NCI-H2081 treated with DMSO at 0.1 percent for 48 hours (cell line): ENCODE measurements around the gene SPATA24.
"Not testable (repeated sequence)": the region's sequence is repeated elsewhere in the genome, so short reads cannot be mapped to it uniquely, and the experiment has no call there.

Experiments used
- DNase-seq: peaks from one replicate; lab custom pipeline; 2025; lab: John Stamatoyannopoulos, UW

Gene SPATA24

DNA sequence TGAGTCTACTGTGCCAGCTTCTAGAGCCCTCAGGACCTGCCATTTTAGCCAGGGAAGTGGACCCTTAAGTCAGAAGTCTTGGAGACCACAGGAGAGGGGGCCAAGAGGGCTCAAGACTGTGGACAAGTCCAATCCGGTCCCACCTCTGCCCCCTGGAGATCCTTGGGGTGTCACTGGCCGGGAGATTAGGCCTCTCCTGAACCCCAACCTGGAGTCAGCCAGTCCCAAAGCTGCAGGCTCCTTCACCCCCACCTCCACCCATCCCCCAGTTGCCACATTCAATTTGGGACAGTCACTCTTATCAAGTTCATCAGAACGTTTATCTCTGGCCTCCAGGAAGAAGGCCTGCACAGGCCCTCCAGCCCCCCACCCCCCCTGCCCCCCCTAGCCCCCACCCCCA lies 21.1 kb downstream of the SPATA24 start:
- no peak for DNase-seq

DNA sequence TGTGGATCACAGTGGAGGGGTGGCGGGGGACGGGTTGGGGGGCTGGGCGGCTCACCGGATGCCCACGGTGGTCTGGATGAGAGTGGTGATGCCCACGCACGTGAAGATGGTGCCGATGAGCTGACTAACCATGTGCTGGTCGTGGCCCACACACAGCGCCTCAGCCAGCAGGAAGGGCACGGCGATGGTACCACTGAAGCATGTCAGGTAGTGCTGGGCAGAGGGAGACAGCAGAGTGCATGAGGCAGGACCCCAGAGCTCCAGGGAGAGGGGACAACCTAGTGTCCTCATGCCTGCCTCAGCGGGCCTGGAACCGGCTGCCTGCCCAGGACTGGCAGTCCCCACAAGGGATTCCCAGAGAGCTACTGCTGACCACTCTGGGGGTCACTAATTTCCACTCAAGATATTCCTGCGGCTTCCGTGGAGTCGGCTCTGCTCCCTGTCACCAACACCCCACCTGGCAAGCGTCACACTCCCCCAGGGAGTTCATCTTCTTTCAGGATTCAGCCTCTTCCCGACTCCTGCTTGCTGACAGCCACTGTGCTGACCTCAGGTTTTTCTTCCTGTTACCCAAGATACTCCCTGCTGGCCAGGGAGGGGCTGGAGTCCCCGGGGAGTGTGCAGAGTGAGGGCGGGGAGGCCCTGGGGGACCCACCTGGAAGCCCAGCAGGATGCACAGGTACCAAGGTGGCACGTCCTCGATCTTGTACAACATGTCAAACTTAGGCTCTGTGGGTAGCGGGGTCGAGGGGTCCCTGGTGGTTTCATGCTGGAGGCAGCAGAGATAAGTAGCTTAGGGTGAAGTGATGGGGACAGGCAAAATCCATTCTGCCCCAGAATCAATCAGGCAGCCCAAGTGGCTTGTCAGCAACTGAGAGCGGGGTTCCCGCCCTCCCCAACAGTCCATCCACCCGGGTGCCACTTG lies 21.8 kb downstream of the SPATA24 start:
- DNase-seq: no peak

DNA sequence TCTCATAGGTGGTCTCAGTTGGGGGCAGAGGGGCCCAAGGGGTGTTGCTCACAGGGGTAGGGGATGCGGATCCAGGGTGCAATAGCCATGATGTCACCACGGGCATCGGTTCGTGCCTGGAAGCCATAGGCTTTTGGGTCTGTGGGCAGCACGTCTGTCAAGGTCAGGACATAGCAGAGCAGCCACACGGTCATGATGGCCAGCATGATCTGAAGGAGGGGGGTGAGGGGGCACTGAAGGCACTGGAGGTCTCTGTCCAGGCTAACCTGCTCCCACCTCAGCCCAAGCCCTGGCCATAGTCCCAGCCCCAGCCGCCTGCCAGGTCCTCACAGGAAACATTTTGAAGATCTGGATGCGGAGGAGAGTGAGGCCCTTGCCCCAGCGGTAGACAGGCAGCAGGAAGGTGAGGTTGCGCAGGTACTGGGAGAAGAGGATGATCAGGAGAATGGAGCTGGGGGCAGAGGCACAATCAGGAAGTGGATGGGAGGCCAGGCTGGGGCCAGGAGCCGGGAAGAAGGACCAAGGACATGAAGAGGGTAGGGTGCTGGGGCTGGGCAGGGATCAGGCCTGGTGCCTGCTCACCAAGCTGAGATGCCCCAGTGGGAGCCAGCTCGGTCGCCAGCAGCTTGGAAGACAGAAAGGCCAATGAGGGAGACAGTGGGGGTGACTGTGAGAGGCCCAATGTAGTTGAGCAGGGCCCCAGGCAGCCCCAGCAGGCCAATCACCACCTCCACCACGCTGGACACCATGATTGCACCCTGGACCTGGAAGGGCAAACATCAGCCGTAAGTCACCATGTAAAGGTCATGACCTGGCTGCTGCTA lies 24.1 kb downstream of the SPATA24 start:
- DNase-seq: no peak

DNA sequence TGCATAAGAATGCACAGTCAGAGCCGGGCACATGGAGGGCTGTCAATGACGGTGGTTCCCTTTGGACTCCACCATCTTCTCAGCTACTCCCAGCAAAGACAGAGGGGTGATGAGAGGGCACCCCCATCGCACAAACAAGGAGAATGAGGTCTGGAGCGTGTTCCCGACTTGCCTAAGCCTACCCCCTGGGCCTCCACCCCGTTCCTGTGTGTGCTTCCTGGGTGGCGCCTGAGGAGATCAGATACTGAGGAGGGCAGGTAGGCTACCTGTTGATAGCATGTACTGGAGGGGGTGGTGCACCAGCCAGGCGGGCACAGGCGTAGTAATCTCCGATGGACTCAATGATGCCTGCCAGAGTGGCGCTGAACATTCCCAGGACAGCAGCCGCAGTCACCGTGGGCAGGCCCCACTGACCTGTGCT lies 24.9 kb downstream of the SPATA24 start:
- no peak for DNase-seq

DNA sequence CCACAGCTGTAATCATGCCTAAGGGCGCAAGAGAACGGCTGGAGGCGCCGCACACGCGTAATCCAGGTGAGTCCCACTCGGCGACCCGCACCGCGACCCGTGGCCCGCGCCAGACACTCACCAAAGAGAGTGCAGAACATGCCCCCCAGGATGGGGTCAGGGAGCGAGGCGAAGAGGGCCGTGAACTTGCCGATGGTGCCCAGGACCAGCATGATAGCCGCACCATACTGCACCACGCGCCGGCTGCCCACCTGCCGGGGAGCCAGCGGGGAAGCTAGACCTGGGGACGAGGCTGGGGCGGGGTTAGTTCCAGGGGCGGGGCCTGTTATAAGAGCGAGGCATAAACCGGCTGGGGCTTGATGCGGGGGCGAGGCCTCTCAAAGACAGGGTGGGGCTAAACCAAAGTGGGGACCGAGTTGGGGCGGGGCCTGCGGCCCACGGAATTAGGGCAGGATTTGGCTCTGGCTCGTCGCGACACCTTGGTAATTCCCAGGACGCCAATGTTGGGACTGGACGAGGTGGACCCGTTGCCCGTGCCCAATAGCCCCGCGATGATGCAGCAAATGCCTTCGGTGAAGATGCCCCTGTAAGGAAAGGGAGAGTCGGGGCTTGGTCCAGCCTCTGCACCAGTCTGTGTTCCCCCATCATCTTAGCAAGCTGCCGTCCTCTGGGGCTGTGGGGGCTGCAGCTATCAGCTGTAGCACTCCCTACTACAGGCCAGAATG lies 25.6 kb downstream of the SPATA24 start:
- no peak for DNase-seq

DNA sequence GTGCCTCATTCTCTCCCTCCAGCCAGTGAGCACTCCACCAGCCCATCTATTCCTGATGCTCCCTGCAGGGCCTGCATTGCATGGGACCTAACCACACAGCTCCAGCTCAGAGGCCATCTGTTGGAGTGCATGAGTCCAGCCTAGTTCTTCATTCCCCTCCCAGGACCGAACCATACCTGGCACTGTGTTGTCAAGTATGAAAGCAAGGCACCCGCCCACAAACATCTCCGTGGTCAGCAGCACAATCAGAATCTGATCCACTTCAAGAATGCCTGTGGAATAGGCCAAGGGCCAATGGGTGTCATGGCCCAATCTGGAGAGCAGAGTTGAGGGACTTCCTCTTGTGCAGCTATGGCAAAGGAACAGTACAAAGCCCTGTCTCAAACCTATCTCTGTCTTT lies 26.7 kb downstream of the SPATA24 start:
- DNase-seq: no peak

DNA sequence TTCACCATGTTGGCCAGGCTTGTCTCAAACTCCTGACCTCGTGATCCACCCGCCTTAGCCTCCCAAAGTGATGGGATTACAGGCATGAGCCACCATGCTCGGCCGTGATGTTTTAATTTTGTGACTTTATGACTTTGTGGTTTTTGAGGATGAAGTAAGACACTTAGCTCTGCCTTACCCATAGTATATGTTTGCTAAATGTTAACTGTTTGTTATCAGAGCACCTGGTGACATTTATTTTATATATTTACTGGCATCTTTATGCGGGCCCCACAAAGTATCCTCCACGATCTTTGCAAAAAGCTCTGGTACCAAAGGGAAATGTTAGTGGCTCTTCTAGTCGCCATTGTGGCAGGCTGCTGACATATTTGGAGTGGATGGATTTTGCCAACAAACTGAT lies 27.5 kb downstream of the SPATA24 start:
- no peak for DNase-seq

DNA sequence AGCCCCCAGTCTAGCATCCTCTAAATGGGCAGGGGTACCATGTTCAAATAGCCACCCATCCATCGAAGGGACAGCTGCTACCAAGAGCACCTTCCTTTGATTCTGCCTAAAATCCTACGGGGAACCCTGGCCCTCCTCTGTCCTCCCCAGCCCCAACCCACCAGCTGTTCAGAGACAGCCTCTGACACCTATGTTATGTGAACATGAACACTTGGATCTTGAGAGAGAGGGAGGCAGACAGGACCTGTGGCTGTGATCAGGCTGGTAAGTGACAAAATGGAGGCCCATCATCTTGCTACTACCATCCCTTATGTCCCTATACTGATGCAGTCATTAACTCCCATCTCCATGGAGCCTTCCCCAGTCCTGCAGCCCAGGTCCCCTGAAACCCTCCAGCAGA lies 29.0 kb downstream of the SPATA24 start:
- no peak for DNase-seq

DNA sequence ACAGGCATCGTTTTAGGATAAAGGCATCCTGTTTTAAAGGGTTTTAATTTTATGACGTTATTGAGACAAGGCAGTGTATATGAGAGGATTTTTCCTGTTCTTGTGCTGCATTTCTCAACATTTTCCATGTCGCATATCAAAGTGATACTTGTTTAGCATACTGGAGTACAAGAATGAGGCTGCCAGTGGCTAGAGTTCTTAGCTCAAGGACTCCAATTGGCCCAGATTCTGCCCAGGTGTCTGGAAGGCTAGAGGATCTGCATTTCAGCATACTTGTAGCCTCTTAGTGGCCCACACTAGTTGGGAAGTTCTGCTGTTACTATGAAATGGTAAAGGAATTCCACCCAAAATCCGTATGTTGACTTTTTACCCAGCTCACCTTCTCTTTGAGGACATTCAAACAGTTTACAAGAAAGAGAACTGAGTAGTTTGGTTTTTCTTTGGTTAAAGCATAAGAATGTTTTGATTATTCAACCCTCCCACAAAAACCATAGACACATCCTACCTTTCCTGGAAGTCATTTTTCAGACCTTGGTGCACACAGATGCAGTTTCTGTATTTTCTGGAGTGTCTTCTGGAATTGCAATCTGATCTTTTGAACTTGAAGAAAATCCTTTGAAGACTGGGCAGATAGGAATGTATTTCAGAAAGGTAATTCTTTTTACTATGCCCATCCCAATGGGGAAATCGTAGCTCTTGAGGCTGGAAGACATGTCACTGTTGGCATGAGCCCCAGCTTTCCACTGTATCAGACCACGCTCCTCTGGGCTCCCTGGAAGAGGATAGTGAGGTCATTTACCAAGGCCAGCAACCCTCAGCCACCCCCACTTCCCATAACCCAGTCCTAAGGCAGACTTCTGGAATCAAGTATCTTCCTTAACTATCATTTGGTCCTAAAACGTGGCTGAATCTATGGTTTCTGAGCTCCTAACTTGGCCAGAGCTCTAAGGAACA lies 32.1 kb downstream of the SPATA24 start:
- DNase-seq: no peak

DNA sequence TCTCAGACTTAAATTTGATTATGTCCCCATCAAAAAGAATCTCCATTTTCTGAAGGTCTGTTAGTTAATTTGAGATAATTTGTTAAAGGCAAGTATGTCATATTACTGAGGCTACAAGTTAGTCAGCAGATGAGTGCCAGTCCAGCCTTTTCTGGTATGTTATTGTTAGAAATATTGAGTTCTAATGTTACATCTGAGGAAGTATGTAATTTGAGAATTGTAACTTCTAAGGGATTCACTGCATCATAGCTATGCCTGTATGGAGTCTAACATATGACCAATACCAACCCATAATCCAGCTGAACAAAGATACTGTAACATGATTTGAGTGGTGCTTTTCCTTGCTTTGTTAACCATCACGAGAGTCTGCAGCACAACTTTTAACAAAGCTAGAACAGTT lies 34.7 kb downstream of the SPATA24 start:
- no peak for DNase-seq

DNA sequence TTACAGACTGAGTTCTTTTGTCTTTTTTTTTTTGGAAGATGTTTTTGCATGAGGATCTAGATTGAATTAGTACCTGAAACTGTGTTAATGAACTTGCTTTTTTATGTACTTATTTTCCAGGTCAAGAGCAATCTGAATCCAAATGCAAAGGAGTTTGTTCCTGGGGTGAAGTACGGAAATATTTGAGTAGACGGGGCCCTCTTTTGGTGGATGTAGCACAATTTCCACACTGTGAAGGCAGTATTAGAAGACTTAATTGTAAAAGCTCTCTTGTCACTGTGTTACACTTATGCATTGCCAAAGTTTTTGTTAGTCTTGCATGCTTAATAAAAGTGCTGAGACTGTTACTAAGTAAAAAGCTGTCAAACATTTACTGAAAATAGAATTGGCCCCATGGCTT lies 35.3 kb downstream of the SPATA24 start:
- no peak for DNase-seq

DNA sequence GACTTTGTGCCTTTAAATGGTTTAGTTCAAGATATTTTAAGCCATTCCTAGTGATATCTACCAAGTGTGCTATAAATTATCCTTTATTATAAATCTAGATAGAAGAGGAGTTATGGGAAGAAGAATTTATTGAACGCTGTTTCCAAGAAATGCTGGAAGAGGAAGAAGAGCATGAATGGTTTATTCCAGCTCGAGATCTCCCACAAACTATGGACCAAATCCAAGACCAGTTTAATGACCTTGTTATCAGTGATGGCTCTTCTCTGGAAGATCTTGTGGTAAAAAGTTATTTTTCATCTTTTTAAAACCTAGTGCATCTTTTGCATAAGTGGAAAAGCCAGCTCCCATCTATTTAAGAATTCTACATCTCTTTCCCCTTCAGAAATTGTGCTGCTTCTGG lies 39.4 kb downstream of the SPATA24 start:
- no peak for DNase-seq

DNA sequence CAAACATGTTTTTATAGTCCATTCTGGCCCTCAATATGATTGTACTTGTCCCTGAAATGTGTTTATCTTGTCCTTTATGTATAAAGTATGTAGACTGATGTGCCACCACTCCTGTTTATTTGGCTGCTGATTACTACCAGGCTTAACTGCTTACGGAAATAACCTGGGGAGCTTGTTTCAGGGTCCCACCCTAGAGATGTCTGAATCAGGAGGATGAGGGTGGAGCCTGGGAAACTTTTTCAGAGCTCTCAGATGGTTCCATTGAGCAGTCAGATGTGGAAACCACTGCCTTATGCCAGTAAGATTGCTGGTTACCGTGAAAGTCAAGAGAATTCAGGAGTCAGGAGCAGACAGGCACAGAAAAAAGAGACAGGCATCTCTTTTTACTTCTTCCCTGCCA lies 40.0 kb downstream of the SPATA24 start:
- no peak for DNase-seq

DNA sequence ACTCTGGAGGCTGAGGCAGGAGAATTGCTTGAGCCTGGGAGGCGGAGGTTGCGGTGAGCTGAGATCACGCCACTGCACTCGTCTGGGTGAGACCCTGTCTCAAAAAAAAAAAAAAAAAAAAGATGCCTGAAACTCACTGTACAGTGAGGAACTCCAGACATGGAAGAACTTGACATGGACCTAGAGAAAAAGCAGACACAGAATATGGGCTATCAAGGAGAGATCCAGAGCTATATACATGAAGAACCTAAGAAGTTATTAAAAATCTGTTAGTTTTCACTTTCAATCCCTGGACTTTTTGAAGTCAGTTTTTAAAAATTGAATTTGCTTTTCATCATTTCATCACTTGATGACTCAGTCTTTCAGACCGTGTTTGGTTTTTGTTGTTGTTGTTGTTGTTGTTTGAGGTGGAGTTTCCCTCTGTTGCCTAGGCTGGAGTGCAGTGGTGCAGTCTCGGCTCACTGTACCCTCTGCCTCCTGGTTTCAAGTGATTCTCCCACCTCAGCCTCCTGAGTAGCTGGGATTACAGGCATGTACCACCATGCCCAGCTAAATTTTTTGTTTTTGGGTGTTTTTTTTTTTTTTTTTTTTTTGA lies 42.0 kb downstream of the SPATA24 start:
- DNase-seq: no peak

DNA sequence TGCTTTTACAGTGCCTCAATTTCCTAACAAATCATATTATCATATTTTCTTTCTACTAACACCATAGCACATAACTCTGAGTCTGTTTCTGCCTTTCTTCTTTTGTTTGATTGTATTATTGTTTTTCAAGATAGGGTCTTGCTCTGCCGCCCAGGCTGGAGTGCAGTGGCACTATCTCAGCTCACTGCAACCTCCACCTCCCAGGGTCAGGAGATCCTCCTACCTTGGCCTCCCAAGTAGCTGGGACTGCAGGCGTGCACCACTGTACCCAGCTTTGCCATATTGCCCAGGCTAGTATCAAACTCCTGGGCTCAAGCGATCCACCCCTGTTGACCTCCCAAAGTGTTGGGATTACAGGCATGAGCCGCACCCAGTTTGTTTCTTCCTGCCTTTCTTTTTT lies 43.5 kb downstream of the SPATA24 start:
- no peak for DNase-seq

DNA sequence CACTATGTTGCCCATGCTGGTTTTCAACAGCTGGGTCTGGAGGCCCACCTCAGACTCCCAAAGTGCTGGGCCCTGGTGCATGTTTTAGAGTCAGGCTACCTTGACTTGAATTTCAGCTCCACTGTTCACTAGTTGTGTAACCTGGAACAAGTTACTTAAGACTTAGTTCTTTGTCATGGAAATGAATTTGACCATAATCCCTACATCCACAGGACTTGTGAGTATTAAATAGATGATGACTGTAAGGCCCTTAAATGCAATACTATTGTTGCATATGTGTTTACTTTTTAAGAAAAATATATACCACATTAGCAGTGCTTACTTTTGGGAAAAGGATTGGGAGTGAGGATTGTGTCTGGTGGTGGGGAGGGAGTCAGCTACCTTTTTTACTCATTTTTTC lies 45.8 kb downstream of the SPATA24 start:
- no peak for DNase-seq

DNA sequence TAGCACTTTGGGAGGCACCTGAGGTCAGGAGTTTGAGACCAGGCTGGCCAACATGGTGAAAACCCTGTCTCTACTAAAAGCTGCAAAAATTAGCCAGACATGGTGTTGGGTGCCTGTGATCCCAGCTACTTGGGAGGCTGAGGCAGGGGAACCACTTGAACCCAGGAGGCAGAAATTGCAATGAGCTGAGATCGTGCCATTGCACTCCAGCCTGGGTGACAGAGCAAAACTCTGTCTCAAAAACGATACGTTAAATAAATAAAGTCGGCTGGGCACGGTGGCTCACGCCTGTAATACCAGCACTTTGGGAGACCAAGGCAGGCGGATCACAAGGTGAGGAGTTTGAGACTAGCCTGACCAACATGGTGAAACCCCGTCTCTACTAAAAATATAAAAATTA lies 48.0 kb downstream of the SPATA24 start:
- not testable (repeated sequence) for DNase-seq

DNA sequence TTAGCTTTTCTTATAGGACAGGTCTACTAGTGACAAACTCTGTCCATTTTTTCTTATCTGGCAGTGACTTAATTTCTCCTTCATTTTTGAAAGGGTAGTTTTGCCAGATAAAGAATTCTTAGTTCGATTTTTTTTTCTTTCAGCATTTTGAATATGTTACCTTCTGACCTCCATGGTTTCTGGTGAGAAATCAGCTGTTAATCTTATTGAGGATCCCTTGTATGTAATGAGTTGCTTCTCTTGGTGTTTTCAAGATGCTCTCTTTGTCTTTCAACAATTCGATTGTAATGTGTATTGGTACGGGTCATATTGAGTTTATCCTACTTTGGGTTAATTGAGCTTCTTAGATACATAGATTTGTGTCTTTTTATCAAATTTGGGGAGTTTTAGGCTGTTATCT lies 49.7 kb downstream of the SPATA24 start:
- no peak for DNase-seq

DNA sequence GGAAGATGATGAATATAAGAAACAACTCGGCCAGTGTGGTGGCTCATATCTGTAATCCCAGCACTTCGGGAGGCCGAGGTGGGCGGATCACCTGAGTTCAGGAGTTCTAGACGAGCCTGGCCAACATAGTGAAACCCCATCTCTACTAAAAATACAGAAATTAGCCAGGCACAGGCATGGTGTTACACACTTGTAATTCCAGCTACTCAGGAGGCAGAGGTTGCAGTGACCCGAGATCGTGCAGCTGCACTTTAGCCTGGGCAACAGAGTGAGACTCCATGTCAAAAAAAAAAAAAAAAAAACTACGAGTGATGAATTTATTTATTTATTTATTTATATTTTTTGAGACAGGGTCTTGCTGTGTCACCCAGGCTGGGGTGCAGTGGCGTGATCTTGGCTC lies 56.0 kb downstream of the SPATA24 start:
- DNase-seq: not testable (repeated sequence)
